Measurements from ENCODE around the gene CLTCL1. TPM values are rescaled to one million over a fixed set of nuclear protein-coding genes. Genes with fewer than 3 reads are reported as not detected.

The CLTCL1 gene
- total and polyA plus RNA-seq, 2 experiments from 2014 or later = 6.6 to 15.1 TPM

Small RNA genes lying within 50 kb of the gene (small RNA-seq; reads per million reads assigned to genes)
- gene AC000081.1 (ENCODE audit: low replicate concordance) (not detected), gene RF00398 (ENCODE audit: low replicate concordance) (not detected)

Other genes with a start within 250 kb of the CLTCL1 start
- 59.3 and 83.0 TPM in 2 replicates for gene DGCR2, start 169.3 kb downstream of the CLTCL1 start, total RNA-seq (2014; rRNA removed; shearing (Covaris generic))
- gene DGCR2, start 169.3 kb downstream of the CLTCL1 start, polyA plus RNA-seq (2016; fragmentation: Nextera tagmentation; extraction: Ambion mirVana) = 18.5 and 21.0 TPM in 2 replicates
- not detected in 2 replicates for gene TSSK2, start 160.4 kb downstream of the CLTCL1 start, total RNA-seq (2014; rRNA removed; shearing (Covaris generic))
- not detected in 2 replicates for gene TSSK2, start 160.4 kb downstream of the CLTCL1 start, polyA plus RNA-seq (2016; fragmentation: Nextera tagmentation; extraction: Ambion mirVana)
- gene ESS2, start 147.1 kb downstream of the CLTCL1 start, total RNA-seq (2014; rRNA removed; shearing (Covaris generic)) = 18.4 and 21.6 TPM in 2 replicates
- gene ESS2, start 147.1 kb downstream of the CLTCL1 start, polyA plus RNA-seq (2016; fragmentation: Nextera tagmentation; extraction: Ambion mirVana) = 12.3 and 15.2 TPM in 2 replicates
- not detected in 2 replicates for gene GSC2, start 141.4 kb downstream of the CLTCL1 start, total RNA-seq (2014; rRNA removed; shearing (Covaris generic))
- not detected in 2 replicates for gene GSC2, start 141.4 kb downstream of the CLTCL1 start, polyA plus RNA-seq (2016; fragmentation: Nextera tagmentation; extraction: Ambion mirVana)
- gene SLC25A1, start 113.0 kb downstream of the CLTCL1 start, total RNA-seq (2014; rRNA removed; shearing (Covaris generic)) = 210 and 242 TPM in 2 replicates
- gene SLC25A1, start 113.0 kb downstream of the CLTCL1 start, polyA plus RNA-seq (2016; fragmentation: Nextera tagmentation; extraction: Ambion mirVana) = 141 and 145 TPM in 2 replicates
- 55.5 and 58.3 TPM in 2 replicates for gene HIRA, start 140.0 kb upstream of the CLTCL1 start, total RNA-seq (2014; rRNA removed; shearing (Covaris generic))
- gene HIRA, start 140.0 kb upstream of the CLTCL1 start, polyA plus RNA-seq (2016; fragmentation: Nextera tagmentation; extraction: Ambion mirVana) = 9.4 and 10.0 TPM in 2 replicates
- gene MRPL40, start 140.8 kb upstream of the CLTCL1 start, total RNA-seq (2014; rRNA removed; shearing (Covaris generic)) = 15.2 and 15.5 TPM in 2 replicates
- 53.5 and 56.1 TPM in 2 replicates for gene MRPL40, start 140.8 kb upstream of the CLTCL1 start, polyA plus RNA-seq (2016; fragmentation: Nextera tagmentation; extraction: Ambion mirVana)
- gene C22orf39, start 156.0 kb upstream of the CLTCL1 start, total RNA-seq (2014; rRNA removed; shearing (Covaris generic)) = 24.5 and 40.2 TPM in 2 replicates
- gene C22orf39, start 156.0 kb upstream of the CLTCL1 start, polyA plus RNA-seq (2016; fragmentation: Nextera tagmentation; extraction: Ambion mirVana) = 37.4 and 38.3 TPM in 2 replicates
- gene UFD1, start 187.5 kb upstream of the CLTCL1 start, total RNA-seq (2014; rRNA removed; shearing (Covaris generic)) = 53.5 and 54.1 TPM in 2 replicates
- 80.3 and 93.8 TPM in 2 replicates for gene UFD1, start 187.5 kb upstream of the CLTCL1 start, polyA plus RNA-seq (2016; fragmentation: Nextera tagmentation; extraction: Ambion mirVana)
- 23.8 and 29.0 TPM in 2 replicates for gene CDC45, start 188.2 kb upstream of the CLTCL1 start, total RNA-seq (2014; rRNA removed; shearing (Covaris generic))
- gene CDC45, start 188.2 kb upstream of the CLTCL1 start, polyA plus RNA-seq (2016; fragmentation: Nextera tagmentation; extraction: Ambion mirVana) = 30.3 and 30.4 TPM in 2 replicates
- gene CLDN5, start 232.7 kb upstream of the CLTCL1 start, total RNA-seq (2014; rRNA removed; shearing (Covaris generic)) = 1.4 and 3.2 TPM in 2 replicates
- 2.0 and 3.9 TPM in 2 replicates for gene CLDN5, start 232.7 kb upstream of the CLTCL1 start, polyA plus RNA-seq (2016; fragmentation: Nextera tagmentation; extraction: Ambion mirVana)

Data from GM23338 (cell line).